CD4-positive, alpha-beta T cell treated with Interleukin-21 for 1 hour (primary cell): ENCODE data around the gene C11orf42.

ENCODE experiments used
- DNase-seq: peaks from one replicate; pipeline ENCODE4 v3.0.0-alpha.2; 2020

The C11orf42 gene

DNA sequence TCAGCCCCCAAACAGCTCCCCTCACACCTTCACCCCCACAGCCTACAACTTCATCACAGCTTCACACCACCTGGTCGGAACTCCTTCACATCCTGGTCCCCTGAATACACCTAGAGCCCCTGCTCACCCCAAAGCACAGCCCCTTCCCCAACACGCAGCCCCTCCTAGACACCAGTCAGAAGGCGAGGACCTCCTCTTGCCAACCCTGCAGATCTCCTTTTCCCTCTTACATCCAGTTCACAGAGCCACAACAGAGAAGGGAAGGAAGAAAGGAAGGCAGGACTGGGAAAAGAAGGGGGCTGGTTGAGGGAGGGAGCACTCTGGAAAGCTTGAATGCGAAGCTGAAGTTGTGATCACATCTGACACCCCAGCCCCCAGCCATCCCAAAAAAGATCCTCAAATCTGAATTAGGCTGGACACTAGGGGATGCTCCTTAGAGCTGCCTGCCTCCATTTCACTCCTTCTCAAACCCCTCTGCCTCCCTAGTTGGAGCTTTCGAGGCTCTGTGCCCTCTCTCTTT, 54.9 kb downstream of the C11orf42 start:
- no peak for DNase-seq
